ENCODE measurements around the gene PKN1. TPM values are rescaled to one million over a fixed set of nuclear protein-coding genes. Genes with fewer than 3 reads are reported as not detected.

The PKN1 gene
- total RNA-seq, 1 donor from 2014 or later: 68.3 TPM

DNA sequence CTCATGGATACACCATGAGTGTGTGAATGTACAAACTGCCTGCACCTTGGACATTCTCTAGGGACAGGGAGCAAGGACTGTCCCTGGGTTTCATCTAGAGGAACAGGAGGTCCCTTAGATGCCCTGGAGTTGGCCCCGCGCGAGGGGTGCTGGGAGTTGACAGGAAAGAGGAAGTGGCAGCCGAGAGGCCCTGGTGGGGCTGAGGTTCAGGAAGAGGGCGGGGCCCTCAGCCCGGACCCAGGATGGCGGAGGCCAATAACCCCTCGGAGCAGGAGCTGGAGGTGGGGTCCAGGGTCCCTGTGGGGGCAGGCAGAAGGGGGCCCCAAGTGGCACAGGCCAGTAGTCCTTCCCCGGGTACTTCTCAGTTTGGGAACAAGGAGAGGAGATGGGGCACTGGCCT lies 6.9 kb downstream of the PKN1 start:
- Histone ChIP-seq H3K36me3 (ENCODE audit: insufficient read depth, low read length) (peaks cover 3% of the 10 kb centered on the region), H3K27me3 (ENCODE audit: insufficient read depth, low read length) (no peaks in the 10 kb centered on the region)

DNA sequence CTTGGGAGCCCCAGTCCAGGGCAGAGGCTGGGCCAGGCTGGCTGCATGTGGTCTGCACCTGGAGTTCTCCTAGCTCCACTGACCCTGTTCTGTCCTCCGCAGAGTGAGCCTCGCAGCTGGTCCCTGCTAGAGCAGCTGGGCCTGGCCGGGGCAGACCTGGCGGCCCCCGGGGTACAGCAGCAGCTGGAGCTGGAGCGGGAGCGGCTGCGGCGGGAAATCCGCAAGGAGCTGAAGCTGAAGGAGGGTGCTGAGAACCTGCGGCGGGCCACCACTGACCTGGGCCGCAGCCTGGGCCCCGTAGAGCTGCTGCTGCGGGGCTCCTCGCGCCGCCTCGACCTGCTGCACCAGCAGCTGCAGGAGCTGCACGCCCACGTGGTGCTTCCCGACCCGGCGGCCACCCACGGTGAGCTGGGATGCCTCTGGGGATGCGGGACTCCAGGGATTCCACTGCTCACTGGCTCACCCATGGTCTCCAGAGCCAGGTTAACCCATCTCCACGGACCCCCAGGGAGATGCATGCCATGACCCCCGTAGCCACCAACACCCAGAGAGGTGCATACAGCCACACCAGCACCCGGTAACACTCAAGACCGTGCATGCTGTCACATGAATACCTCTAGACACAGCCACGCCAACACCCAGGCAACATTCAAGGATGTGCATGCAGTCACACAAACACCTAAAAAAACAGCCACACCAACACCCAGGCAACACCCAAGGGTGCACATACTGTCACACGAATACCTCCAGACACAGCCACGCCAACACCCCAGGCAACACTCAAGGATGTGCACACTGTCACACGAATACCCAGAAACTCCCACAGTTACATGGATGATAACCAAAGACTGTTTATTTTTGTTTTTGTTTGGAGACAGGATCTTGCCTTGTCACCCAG lies 8.2 kb downstream of the PKN1 start:
- H3K4me1 ChIP-seq (ENCODE audit: insufficient read depth, low read length): no peaks in the 10 kb centered on the region
- Mint-ChIP-seq H3K27me3 (ENCODE audit: low read depth, unreplicated experiment) (no peaks in the 10 kb centered on the region), H3K4me3 (ENCODE audit: unreplicated experiment) (no peak overlapping the region), H3K27ac (ENCODE audit: unreplicated experiment) (no peak overlapping the region), H3K36me3 (ENCODE audit: low read depth, unreplicated experiment) (peaks cover 13% of the 10 kb centered on the region), H3K9me3 (ENCODE audit: unreplicated experiment) (no peaks in the 10 kb centered on the region), H3K4me1 (ENCODE audit: low read depth, unreplicated experiment) (no peaks in the 10 kb centered on the region)
- H3K27ac ChIP-seq (ENCODE audit: low read depth, low read length): no peak overlapping the region
- H3K4me3 ChIP-seq (ENCODE audit: insufficient read depth, low read depth, low read length): no peak overlapping the region
- FAIRE-seq: no peak
- H2AFZ ChIP-seq (ENCODE audit: low read depth, low read length): no peak overlapping the region
- no peak for TF ChIP-seq EZH2 (IDR thresholded peaks at IDR 0.05; ENCODE audit: insufficient read depth, low read length)
- TF ChIP-seq, protein P1, sequence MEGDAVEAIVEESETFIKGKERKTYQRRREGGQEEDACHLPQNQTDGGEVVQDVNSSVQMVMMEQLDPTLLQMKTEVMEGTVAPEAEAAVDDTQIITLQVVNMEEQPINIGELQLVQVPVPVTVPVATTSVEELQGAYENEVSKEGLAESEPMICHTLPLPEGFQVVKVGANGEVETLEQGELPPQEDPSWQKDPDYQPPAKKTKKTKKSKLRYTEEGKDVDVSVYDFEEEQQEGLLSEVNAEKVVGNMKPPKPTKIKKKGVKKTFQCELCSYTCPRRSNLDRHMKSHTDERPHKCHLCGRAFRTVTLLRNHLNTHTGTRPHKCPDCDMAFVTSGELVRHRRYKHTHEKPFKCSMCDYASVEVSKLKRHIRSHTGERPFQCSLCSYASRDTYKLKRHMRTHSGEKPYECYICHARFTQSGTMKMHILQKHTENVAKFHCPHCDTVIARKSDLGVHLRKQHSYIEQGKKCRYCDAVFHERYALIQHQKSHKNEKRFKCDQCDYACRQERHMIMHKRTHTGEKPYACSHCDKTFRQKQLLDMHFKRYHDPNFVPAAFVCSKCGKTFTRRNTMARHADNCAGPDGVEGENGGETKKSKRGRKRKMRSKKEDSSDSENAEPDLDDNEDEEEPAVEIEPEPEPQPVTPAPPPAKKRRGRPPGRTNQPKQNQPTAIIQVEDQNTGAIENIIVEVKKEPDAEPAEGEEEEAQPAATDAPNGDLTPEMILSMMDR (IDR thresholded peaks at IDR 0.05; ENCODE audit: insufficient read depth, low read depth, low read length): no peak
- no peaks in the 10 kb centered on the region for H3K27me3 ChIP-seq (ENCODE audit: insufficient read depth, low read length)
- H3K36me3 ChIP-seq (ENCODE audit: insufficient read depth, low read length): peaks cover 3% of the 10 kb centered on the region
- no peak for DNase-seq (ENCODE audit: low read depth)
- no peak overlapping the region for H3K4me2 ChIP-seq (ENCODE audit: low read length)
- peaks cover 24% of the 10 kb centered on the region for H3K79me2 ChIP-seq (ENCODE audit: insufficient read depth, low read length)
- H3K9me3 ChIP-seq (ENCODE audit: insufficient read depth, low read depth, low read length): no peaks in the 10 kb centered on the region
- H3K9ac ChIP-seq (ENCODE audit: low read length): no peak overlapping the region
- peaks cover 29% of the 10 kb centered on the region for H4K20me1 ChIP-seq (ENCODE audit: insufficient read depth, low read length)

More for the DNA sequence above, 6.9 kb downstream of the PKN1 start:
- H3K27ac ChIP-seq (ENCODE audit: low read depth, low read length): no peak overlapping the region
- H3K36me3 Mint-ChIP-seq (ENCODE audit: low read depth, unreplicated experiment): peaks cover 11% of the 10 kb centered on the region
- no peak overlapping the region for H3K4me2 ChIP-seq (ENCODE audit: low read length)
- H3K27me3 Mint-ChIP-seq (ENCODE audit: low read depth, unreplicated experiment): no peaks in the 10 kb centered on the region
- no peak overlapping the region for H3K4me3 ChIP-seq (ENCODE audit: insufficient read depth, low read depth, low read length)
- H3K4me1 ChIP-seq (ENCODE audit: insufficient read depth, low read length): peaks cover 3% of the 10 kb centered on the region
- no peak overlapping the region for H3K27ac Mint-ChIP-seq (ENCODE audit: unreplicated experiment)
- no peak overlapping the region for H3K4me3 Mint-ChIP-seq (ENCODE audit: unreplicated experiment)
- H3K9me3 ChIP-seq (ENCODE audit: insufficient read depth, low read depth, low read length): no peaks in the 10 kb centered on the region
- TF ChIP-seq, protein P1 (IDR thresholded peaks at IDR 0.05; ENCODE audit: insufficient read depth, low read depth, low read length): no peak
- TF ChIP-seq EZH2 (IDR thresholded peaks at IDR 0.05; ENCODE audit: insufficient read depth, low read length): no peak
- H3K9me3 Mint-ChIP-seq (ENCODE audit: unreplicated experiment): no peaks in the 10 kb centered on the region
- no peak for FAIRE-seq
- no peak overlapping the region for H3K9ac ChIP-seq (ENCODE audit: low read length)
- peaks cover 29% of the 10 kb centered on the region for H4K20me1 ChIP-seq (ENCODE audit: insufficient read depth, low read length)
- no peaks in the 10 kb centered on the region for H3K4me1 Mint-ChIP-seq (ENCODE audit: low read depth, unreplicated experiment)
- no peak overlapping the region for H2AFZ ChIP-seq (ENCODE audit: low read depth, low read length)
- H3K79me2 ChIP-seq (ENCODE audit: insufficient read depth, low read length): peaks cover 29% of the 10 kb centered on the region
- no peak for DNase-seq (ENCODE audit: low read depth)
